ELF-1 (cell line): ENCODE results near the gene HSD11B1L.
"Not testable (repeated sequence)": the region's sequence is repeated elsewhere in the genome, so short reads cannot be mapped to it uniquely, and the experiment has no call there.

ENCODE experiments used
- DNase-seq: peaks from one replicate; pipeline ENCODE4 v3.0.0-alpha.2; 2016; ENCODE audit warnings: low read depth, low spot score

Gene HSD11B1L

DNA sequence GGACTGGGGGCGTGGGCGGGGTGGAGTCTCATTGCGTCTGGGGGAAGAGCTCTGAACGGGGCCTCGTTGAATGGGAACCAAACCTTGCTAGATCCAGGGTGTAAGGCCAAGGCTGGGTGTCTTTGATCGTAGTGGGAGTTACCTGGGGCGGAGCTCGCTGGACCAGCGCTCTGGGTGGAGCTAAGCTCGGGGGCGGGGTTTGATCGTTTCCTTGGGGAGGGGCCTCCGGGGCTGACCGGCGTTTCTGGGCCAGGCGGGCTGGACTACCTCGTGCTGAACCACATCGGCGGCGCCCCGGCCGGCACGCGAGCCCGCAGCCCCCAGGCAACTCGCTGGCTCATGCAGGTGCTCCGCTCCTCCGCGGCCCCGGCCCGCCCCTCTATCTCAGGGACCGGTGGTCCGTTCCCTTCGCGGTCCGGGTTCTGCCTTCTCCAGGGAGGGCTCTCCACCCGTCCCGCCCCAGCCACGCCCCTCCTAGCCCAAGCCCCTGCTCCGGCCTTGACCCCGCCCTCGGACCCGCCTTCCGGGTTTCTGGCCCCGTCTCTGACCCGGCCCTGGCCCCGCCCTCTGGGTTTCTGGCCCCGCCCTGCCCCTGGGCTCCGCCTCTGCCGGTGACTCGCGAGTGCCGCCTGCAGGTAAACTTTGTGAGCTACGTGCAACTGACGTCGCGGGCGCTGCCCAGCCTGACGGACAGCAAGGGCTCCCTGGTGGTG lies 6.0 kb downstream of the HSD11B1L start:
- peak; percentile 96 for DNase-seq

DNA sequence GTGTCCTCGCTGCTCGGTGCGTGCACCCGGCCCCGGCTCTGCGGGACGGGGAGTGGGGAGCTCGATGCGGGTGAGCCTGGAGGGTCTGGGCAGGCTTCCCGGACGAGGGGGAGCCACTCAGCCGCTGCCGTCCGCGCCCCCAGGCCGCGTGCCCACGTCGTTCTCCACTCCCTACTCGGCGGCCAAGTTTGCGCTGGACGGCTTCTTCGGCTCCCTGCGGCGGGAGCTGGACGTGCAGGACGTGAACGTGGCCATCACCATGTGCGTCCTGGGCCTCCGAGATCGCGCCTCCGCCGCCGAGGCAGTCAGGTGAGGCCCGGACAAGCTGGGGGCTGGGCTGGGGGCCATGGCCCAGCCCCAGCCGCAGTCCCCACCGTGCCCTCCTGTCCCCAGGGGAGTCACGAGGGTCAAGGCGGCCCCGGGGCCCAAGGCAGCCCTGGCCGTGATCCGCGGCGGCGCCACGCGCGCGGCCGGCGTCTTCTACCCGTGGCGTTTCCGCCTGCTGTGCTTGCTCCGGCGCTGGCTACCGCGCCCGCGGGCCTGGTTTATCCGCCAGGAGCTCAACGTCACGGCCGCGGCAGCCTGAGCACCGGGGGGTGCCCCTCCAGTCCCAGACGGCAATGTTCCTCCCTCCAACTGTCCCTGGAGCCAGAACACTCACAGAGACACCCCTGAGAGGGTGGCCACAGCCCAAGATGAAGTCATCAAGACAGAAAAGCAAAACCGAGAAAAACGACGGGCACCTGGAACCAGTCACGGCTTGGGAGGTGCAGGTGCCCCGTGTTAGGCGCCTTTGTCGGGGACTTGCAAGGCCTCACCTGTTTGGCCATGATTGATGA lies 6.8 kb downstream of the HSD11B1L start:
- no peak for DNase-seq

DNA sequence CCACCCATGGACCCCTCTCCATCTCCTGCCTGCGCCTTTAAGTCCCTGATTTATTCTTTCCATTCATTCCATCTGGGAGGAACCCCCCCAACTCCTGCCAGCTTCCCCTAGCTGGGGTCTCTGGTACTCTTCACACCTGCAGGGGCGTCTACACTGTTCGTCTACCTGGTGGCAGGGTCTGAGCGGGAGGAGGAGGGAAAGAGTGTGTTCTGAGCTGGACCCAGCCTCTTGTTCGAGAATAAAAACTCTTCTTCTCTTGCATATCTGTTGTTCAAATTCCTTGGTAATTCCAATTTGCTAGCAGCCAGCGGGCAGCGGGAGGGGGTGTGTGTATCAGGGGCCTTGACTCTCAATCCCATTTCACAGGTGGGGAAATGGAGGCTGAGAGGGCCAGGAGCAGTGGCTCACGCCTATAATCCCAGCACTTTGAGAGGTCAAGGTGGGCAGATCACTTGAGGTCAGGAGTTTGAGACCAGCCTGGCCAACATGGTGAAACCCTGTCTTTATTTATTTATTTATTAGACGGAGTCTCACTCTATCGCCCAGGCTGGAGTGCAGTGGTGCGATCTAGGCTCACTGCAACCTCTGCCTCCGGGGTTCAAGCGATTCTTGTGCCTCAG lies 7.5 kb downstream of the HSD11B1L start:
- not testable (repeated sequence) for DNase-seq

DNA sequence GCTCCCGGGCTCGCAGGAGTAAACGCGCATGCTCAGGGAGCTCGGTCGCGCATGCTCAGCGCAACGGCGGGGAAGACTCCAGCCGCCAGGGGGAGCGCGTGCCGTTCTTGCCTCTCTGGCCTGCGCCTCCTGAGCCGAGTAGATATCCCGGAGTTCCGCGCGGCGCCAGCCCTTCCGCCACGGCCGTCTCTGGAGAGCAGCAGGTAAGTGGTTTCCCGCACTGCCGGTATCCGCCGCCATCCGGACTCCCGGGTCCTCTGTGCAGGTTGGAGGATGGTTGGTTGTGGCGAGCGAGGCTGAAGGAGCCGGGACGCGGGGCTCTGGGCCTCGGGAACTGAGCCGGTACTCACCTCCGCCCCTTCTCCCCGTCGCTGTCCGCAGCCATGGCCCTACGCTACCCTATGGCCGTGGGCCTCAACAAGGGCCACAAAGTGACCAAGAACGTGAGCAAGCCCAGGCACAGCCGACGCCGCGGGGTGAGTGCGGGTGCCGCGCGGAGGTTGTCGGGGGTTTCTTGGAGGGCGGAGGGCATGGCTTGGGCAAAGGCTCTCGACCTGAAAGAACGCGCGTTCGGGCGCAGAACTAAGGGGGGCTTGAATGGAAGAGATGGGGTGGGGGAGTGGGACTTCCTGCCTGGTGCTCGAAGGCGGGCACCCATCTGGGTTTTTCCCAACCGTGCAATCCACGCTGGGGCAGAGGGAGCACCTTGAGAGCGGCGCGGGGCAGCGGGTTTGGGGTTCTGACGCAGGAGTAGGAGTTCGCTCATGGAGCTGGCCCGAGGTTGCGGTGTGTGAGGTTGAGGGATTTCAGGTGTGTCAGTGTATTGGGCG lies 9.5 kb downstream of the HSD11B1L start, which contains the start of gene RPL36:
Gene RPL36 (plus strand): TSS at position 171 of the 830 bp plus-strand sequence. CDS start 213 bp downstream, at position 384.
- peak; percentile 99 for DNase-seq

DNA sequence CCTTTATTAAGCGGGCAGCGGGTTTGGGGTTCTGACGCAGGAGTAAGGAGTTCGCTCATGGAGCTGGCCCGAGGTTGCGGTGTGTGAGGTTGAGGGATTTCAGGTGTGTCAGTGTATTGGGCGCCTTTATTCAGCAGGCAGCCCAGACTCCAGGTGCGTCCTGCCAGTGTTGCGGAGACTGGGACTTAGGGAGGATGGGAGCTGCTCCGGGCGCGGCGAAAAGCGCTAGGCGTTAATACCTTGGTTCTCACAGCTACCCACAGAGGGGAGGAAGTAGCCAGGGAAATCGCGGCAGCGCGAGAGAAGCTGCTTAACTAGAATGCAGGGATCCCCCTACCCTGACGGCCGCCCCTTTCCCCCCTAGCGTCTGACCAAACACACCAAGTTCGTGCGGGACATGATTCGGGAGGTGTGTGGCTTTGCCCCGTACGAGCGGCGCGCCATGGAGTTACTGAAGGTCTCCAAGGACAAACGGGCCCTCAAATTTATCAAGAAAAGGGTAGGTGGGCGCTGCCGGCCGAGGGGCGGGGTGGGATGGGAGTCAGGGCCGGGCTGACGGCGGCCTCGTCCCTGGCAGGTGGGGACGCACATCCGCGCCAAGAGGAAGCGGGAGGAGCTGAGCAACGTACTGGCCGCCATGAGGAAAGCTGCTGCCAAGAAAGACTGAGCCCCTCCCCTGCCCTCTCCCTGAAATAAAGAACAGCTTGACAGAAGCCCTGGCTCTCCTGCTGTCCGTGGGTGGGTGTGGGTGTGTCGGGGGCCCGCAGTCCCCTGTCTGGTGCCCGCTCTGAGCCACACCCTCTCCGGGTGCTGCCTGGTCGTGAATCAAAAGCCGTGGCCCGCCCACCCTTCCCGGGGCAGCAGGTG lies 10.4 kb downstream of the HSD11B1L start:
- peak; percentile 42 for DNase-seq

DNA sequence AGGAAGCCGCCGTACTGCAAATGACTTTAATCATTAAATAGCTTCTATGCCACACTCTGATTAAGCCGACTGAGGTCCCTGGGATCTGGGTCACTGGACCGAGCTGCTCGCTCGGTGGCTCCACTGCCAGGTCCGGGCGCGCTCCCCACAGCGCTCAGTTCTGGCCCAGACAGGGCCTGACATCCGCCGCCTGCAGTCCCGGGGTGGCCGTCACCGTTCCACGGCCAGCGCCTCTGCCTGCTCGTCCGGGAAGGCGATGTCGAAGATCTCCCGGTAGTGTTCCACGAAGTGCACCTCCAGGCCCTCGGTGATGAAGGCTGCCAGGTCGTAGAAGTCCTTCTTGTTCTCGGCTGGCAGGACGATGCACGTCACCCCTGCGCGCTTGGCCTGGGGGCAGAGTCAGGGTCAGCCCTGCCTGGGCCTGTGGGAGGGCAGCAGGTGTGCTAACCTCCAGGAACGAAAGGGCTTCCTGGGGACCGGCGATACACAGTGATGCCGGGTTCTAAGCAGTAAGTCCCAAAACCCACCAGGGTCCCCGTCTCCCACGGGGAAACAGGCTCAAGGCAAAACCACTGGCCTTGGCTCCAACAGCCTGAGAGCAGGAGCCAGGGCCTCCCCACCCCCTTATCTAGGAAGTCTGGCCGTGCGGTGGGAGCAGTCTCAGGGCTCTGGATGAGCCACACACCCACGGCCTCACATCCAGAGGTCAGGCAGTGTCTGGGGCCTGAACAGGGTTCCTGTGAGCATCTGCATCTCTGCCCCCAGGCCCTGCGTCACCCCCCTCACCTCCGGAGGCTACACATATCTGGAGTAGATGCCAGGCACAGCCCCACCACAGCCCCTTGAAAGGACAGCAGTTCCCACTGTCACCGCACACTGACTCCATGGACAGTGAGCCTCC lies 11.2 kb downstream of the HSD11B1L start:
- peak; percentile 51 for DNase-seq

DNA sequence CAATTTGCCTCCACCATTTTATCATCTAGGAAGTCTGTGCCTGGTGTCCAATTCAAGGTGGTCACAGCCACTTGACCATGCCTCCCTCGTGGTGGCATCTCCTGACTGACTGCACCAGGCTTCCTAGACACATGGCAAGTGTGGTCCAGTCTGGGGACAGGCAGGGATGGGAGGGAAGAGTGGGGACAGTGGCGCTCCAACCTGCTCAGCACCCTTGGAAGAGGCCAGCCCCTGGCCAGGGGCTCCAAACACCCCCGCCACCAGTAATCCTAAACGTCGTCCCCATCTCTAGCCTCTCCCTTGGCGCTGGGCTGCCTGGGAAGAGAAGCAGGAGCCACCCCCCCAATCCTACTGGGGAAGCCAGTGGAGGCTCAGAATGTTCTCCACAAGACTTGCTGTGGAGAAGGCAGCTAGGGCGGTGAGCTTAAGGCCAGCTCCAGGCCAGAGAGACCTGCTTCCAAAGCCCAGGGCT lies 11.9 kb downstream of the HSD11B1L start:
- DNase-seq, result peak; percentile 36

DNA sequence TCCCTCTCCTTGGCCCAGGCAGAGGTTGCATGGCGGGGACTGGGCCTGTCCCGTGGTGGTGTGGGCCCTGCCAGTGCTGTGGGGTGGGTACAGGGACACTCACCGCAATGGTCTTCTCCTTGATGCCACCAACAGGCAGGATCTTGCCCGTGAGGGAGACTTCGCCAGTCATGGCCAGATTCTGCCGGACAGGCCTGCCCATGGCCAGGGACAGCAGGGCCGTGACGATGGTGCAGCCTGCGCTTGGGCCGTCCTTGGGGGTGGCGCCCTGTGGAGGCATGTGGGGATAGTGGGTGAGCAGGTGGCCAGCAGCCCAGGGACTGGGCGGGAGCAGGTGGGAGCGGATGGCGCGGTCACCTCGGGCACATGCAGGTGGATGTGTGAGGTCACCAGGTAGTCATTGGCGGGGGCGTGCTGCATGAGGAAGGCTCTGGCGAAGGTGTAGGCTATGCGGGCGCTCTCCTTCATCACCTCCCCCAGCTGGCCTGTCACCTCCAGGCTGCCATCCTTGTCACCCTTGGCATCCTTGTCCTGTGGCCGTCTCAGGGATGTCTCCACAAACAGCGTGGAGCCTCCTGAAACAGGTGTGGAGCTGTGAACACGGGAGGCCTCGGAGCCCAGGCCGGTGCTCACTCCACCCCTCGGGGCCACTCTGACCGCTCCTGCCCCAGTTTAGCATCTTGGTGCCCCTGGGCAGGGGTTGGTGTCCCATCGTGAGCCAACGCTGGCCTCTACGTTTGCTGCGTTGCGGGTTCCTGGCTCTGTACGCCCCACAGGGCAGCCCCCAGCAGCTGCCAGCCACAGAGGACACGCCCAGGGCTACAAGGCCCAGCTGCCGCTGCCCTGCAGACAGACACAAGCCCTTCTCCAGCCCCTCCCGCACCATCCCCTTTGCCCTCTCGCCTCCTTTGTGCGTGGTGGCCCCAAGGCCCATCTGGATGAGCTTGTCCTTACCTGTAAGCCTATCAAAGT lies 12.7 kb downstream of the HSD11B1L start:
- DNase-seq, result no peak

DNA sequence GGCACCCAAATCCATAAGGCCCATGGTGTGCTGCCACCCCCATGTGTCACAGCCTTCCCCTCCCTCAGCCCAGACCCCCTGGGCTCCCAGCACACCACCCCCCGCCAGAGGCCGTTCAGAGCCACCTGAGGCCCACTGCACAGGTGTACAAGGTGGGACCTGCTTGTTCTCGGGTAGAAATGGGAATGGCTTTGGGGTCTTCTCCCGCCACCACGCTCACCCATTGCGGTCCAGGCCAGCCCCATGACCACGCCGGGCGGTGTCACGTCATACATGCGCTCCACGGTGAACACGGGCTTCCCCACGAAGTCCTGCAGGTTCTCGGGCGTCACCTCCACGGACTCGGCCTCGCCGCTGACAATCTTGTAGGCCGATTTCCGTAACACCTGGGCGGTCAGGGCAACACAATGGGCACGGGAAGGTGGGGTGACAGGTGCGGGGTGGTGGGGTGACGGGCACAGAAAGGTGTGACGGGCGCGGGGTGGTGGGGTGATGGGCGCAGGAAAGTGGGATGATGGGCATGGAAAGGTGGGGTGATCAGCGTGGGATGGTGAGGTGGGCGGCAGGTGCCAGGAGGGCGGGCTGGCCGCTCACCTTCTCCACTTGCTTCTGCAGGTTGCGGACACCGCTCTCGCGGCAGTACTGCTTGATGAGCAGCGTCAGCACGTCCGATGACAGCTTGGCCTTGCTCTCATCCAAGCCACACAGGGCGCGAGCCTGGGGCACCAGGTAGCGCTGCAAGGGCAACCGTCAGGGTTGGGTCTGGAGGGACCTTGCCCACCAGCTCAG lies 13.5 kb downstream of the HSD11B1L start:
- DNase-seq, result no peak

DNA sequence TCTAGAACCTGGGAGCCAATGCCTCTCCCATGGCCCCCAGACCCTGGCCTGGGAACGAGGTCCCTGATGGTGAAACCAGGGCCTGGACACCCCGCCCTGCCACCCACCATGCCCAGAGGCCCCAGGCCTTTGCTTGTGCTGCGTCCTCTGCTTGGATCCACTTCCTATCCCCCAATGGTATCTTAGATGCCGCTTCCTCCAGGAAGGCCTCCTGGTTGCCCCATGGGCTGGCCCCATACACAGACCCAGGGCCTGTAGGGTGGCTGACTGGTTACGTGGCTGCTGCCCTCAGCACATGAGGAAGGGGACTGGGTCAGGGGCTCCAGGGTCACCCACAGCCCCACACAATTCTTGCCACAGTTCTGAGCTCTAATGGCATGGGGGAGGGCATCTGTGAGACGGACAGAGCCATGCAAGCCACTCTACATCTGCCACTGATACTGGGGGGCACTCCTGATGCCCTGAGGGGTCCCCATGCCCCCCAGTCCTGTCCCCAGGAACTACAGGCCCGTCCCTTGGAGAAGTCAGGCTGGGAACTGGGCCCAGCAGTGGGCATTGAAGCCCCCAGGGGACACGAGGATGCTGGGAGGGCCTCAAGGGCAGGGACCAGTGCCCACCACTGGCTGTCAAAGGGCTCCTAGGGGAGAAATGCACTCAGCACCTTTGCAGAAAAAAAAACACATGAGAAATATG lies 14.3 kb downstream of the HSD11B1L start:
- DNase-seq, result no peak

DNA sequence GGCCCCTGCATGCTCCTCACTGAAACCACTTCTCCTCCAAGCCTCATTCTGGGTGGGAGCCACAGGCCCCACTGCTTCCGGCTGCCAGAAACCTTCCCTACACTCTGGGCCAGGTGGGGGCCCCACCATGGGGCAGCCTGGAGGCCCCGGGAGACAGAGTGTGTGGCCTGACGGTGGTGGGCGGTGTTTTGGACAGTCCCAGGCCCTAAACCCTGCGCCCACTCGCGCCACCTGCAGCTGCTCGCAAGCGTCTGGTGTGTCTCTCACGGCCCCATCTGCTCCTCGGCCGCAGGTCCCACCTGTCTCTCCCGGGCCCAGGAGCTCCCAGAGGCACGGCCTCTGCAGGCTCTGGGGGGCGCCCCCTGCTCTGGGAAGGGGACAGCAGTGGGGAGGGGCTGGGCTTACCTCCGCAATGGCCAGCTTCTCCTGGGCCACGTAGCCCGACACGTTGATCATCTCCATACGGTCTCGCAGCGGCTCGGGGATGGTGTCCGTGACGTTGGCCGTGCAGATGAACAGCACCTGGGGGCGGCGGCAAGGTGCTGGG lies 14.9 kb downstream of the HSD11B1L start:
- DNase-seq, result no peak

DNA sequence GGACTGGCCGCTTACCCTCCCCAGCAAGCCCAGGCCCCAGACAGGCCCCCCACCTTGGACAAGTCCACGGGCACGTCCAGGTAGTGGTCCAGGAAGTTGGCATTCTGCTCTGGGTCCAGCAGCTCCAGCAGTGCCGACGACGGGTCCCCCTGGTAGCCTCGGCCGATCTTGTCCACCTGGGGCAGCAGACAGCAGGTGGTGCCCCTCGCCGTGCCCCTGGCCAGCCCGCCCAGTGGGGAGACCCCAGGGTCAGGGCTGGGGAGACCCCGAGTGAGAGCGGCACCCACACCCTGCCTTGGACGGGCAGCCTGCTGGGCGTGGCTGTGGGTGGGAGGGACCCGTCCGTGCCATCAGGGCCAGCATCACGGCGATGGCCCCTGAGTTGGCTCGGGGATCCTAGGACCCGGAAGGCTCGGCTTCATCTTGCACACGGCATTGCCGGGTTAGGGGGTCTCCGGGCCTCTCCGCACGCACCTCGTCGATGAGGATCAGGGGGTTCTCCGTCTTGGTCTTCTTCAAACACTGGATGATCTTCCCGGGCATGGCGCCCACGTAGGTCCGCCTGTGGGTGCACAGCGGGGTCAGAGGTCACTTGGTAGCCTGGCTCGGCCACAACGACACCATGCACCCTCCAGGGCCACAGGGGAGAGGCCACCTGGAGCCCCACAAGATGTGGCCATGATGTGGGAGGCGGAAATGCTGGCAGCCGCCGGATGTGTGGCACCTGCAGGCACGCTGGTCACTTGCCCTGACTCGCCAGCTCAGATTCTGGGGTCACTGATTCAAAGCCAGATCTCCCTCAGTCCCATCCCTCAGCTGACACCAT lies 15.6 kb downstream of the HSD11B1L start:
- no peak for DNase-seq

DNA sequence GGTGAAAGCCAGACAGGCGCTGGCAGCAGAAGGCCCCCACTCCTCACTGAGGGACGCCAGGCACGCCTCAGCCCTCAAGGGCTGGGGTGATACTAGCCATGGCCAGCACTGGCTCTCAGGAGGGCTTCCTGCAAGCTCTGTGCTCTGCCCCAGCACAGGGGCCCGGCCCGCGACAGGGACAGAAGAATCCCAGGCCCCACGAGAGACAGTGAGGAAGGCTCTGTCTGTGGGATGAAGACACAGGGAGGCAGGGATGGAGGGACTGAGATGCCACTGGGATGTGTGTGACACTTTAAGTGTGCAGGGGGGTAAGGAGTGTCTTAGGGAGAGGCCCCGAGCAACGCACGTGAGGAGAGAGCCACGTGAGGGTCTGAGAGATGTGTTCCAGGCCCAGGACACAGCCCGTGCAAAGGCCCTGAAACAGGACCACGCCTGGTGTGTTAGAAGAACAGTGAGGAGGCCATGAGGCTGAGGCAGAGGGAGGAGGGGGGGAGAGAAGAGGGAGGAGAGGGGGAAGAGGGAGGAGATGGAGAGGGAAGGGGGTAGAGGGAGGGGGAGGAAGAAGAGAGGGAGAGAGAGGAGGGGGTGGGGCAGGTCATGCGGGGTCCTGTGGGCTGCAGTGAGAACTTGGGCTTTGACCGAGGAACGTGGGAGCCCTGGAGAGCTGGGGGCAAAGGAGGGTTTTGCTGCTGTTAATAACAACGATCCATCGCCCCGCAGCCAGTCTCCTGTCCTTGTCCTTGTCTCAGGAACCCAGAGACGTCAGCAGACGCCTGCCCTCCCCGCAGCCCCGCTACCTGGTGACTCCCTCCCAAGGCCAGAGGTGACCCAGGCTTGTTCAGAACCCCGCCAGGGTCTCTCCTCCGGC lies 16.4 kb downstream of the HSD11B1L start:
- no peak for DNase-seq

DNA sequence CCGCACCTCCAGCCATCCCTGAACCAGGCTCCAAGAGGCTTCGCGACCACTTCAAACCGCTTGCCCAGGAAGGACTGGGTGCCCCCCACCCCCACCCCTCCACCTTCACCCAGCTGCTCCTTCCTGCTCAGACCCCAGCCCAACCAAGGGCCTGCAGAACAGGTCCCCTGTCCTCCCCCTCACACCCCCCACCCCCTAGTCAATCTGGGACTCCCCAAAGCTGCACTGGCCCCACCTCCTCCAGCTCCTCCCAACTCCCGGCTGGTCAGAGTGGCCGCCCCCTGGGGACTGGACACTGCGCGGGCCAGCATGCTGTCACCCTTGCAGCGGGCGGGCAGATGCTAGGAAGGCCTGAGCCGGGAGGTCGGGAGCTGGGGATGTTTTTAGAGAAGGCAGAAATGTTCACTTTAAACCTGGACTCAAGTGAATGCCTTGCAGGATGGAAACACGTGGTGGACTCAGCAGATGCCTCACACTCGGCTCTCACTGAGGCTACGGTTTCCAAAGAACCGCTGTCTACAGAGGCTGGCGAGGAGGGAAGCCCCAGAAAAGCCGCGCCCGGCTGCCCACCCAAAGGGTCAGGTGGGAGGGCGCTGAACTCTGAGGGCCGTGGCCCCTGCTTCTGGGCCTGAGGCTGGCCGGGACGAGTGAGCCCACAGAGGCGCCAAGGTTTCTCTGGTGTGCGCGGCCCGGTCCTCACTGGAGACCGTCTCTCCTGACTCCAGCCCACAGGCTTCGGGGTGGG lies 17.2 kb downstream of the HSD11B1L start:
- no peak for DNase-seq
